AG08395 (cell line): ENCODE data around the gene DRC1.
"Not testable (repeated sequence)": the region's sequence is repeated elsewhere in the genome, so short reads cannot be mapped to it uniquely, and the experiment has no call there.

Experiments
- DNase-seq: peaks from one replicate; pipeline ENCODE4 v3.0.0; 2012; ENCODE audit warnings: mixed read lengths, low spot score

The DRC1 gene

GRCh38 chr2:26401739-26402541, at the start of gene DRC1:
Gene DRC1, plus strand, starts transcription at chr2:26401920. Its CDS starts 70 bp downstream, at chr2:26401990.
- DNase-seq, result peak; percentile 98

- DNase-seq, result peak; percentile 17
Measured at GRCh38 chr2:26352892-26353291, 48.8 kb upstream of the DRC1 start.

GRCh38 chr2:26354469-26354868, 47.3 kb upstream of the DRC1 start:
- not testable (repeated sequence) for DNase-seq

- peak; percentile 74 for DNase-seq
Measured at GRCh38 chr2:26355038-26355995, 46.4 kb upstream of the DRC1 start.

GRCh38 chr2:26356111-26356510, 45.6 kb upstream of the DRC1 start:
- DNase-seq, result no peak

GRCh38 chr2:26356771-26357170, 44.9 kb upstream of the DRC1 start:
- no peak for DNase-seq

GRCh38 chr2:26359886-26360473, 41.7 kb upstream of the DRC1 start:
- DNase-seq, result no peak

- no peak for DNase-seq
Measured at GRCh38 chr2:26363323-26363722, 38.4 kb upstream of the DRC1 start.

- DNase-seq, result no peak
Measured at GRCh38 chr2:26363958-26364357, 37.8 kb upstream of the DRC1 start.

GRCh38 chr2:26364669-26365068, 37.1 kb upstream of the DRC1 start:
- no peak for DNase-seq

- DNase-seq, result no peak
Measured at GRCh38 chr2:26366957-26367356, 34.8 kb upstream of the DRC1 start.

- not testable (repeated sequence) for DNase-seq
Measured at GRCh38 chr2:26369664-26370063, 32.1 kb upstream of the DRC1 start.

GRCh38 chr2:26370909-26371308, 30.8 kb upstream of the DRC1 start:
- not testable (repeated sequence) for DNase-seq

- DNase-seq, result no peak
Measured at GRCh38 chr2:26376799-26377198, 24.9 kb upstream of the DRC1 start.

GRCh38 chr2:26380281-26380680, 21.4 kb upstream of the DRC1 start:
- DNase-seq, result no peak

GRCh38 chr2:26382564-26382963, 19.2 kb upstream of the DRC1 start:
- no peak for DNase-seq

GRCh38 chr2:26384183-26384582, 17.5 kb upstream of the DRC1 start:
- no peak for DNase-seq

GRCh38 chr2:26384597-26384996, 17.1 kb upstream of the DRC1 start:
- no peak for DNase-seq

GRCh38 chr2:26387189-26387588, 14.5 kb upstream of the DRC1 start:
- no peak for DNase-seq

GRCh38 chr2:26394694-26395093, 7.0 kb upstream of the DRC1 start:
- DNase-seq, result no peak

- DNase-seq, result no peak
Measured at GRCh38 chr2:26395394-26395793, 6.3 kb upstream of the DRC1 start.

- no peak for DNase-seq
Measured at GRCh38 chr2:26396734-26397298, 4.9 kb upstream of the DRC1 start.
